ENCODE measurements around the gene RGP1.

The RGP1 gene

DNA sequence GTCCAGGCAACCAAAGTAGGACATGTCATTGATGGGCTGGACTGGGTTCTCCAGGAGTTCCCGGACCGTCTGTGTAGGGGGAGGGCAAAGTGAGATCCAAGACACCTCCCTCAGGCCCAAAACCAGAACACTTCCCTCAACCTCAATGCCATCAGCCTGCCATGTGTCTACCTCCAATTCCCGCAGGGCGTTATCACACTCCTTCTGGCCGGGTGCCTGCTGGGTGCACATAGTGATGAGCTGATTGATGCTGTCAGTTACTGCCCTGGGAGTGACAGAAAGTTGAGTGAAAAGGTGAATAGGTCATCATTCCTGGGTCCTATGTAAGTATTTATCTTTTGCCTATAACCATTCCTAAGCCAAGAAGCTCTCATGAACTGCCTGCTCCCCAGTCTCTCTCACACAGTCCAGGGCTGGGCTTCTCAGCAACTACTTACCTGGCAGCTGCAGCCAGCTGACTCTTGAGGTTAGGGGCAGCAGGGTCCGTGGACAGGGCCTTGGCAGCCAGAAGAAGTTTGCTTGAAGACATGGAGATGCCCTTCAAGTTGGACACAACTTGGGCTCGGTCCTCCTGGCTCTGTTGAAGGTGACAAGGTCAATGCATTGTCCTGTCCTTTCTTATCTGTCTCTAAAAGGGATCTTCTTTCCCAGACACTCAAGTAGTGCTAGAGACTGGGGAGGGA lies 38.1 kb upstream of the RGP1 start:
- Histone ChIP-seq H3F3A (ENCODE audit: low read depth) (no peaks in the 10 kb centered on the region), H3K4me2 (ENCODE audit: low read depth, low read length, poor library complexity, severe bottlenecking) (no peak overlapping the region), H3K9me3 (ENCODE audit: insufficient read depth, low read depth, low read length) (no peaks in the 10 kb centered on the region), H3K27me3 (ENCODE audit: insufficient read depth, low read length, poor library complexity, severe bottlenecking) (no peaks in the 10 kb centered on the region), H4K20me1 (ENCODE audit: insufficient read depth, low read length, poor library complexity, severe bottlenecking) (no peaks in the 10 kb centered on the region), H3K9ac (ENCODE audit: low read depth, low read length, poor library complexity, severe bottlenecking) (no peak overlapping the region), H3K4me1 (ENCODE audit: insufficient read depth, low read length, poor library complexity, severe bottlenecking) (no peaks in the 10 kb centered on the region), H3K36me3 (ENCODE audit: insufficient read depth, low read length) (peaks cover 92% of the 10 kb centered on the region), H2AFZ (ENCODE audit: low read length) (no peak overlapping the region), H3K4me3 (ENCODE audit: low read length, poor library complexity, severe bottlenecking) (no peak overlapping the region), H3K79me2 (ENCODE audit: insufficient read depth, low read length) (no peaks in the 10 kb centered on the region), H3K9me2 (replicated peaks; ENCODE audit: low read depth, low read length) (no peaks in the 10 kb centered on the region)
- no peak for TF ChIP-seq EZH2phosphoT487 (IDR thresholded peaks at IDR 0.05; ENCODE audit: borderline replicate concordance)
- TF ChIP-seq, protein P1, sequence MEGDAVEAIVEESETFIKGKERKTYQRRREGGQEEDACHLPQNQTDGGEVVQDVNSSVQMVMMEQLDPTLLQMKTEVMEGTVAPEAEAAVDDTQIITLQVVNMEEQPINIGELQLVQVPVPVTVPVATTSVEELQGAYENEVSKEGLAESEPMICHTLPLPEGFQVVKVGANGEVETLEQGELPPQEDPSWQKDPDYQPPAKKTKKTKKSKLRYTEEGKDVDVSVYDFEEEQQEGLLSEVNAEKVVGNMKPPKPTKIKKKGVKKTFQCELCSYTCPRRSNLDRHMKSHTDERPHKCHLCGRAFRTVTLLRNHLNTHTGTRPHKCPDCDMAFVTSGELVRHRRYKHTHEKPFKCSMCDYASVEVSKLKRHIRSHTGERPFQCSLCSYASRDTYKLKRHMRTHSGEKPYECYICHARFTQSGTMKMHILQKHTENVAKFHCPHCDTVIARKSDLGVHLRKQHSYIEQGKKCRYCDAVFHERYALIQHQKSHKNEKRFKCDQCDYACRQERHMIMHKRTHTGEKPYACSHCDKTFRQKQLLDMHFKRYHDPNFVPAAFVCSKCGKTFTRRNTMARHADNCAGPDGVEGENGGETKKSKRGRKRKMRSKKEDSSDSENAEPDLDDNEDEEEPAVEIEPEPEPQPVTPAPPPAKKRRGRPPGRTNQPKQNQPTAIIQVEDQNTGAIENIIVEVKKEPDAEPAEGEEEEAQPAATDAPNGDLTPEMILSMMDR (conservative IDR thresholded peaks at IDR 0.05; ENCODE audit: low read length) = no peak

DNA sequence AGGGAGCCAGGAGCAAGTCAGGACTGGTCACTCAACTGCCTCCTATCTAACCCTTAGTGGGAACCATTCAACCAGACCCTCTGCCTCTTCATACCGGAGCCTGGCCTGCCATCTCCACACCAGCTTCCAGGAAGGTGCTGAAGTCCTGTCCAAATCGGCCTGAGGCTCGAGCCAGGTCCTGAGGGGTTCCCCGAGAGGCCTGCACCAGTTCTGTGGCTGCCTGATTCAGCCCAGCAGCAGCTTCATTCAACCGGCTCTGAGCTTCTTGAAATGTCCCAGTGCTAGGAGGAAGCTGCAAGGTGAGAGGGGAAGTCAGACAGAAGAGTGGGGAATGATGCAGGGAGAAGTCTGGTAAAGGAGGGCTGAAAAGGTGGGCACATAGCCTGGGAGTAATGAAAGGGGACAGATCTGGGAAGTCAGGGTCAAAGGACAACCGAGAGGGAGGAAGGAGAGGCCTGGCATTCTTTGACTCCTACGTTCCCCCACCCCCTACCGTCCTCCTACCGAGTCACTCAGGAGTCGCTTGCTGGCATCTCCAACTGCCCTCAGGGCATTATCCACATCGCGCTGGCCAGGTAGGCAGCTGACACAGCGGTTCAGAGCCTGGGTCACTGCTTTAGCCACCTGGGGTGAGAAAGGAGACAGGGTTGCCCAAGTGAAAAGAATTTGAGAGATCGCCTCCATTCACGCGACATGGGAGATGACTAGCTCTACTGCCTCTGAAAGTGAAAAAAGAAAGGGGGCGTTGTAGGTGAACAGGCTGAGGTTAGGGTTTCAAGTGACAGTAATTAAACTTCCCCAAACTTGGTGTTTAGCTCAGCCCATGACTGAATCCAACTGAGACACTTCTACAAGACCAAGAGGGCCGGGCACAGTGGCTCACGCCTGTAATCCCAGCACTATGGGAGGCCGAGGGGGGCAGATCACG lies 37.3 kb upstream of the RGP1 start:
- no peaks in the 10 kb centered on the region for H3F3A ChIP-seq (ENCODE audit: low read depth)
- peaks cover 92% of the 10 kb centered on the region for H3K36me3 ChIP-seq (ENCODE audit: insufficient read depth, low read length)
- TF ChIP-seq, protein P1 (conservative IDR thresholded peaks at IDR 0.05; ENCODE audit: low read length) = no peak
- no peak for TF ChIP-seq EZH2phosphoT487 (IDR thresholded peaks at IDR 0.05; ENCODE audit: borderline replicate concordance)
- H3K9me2 ChIP-seq (replicated peaks; ENCODE audit: low read depth, low read length) = no peaks in the 10 kb centered on the region
- no peak overlapping the region for H2AFZ ChIP-seq (ENCODE audit: low read length)
- no peaks in the 10 kb centered on the region for H3K4me1 ChIP-seq (ENCODE audit: insufficient read depth, low read length, poor library complexity, severe bottlenecking)
- no peaks in the 10 kb centered on the region for H3K9me3 ChIP-seq (ENCODE audit: insufficient read depth, low read depth, low read length)
- H4K20me1 ChIP-seq (ENCODE audit: insufficient read depth, low read length, poor library complexity, severe bottlenecking) = no peaks in the 10 kb centered on the region
- H3K27me3 ChIP-seq (ENCODE audit: insufficient read depth, low read length, poor library complexity, severe bottlenecking) = no peaks in the 10 kb centered on the region
- H3K79me2 ChIP-seq (ENCODE audit: insufficient read depth, low read length) = no peaks in the 10 kb centered on the region
- H3K4me2 ChIP-seq (ENCODE audit: low read depth, low read length, poor library complexity, severe bottlenecking) = no peak overlapping the region
- no peak overlapping the region for H3K9ac ChIP-seq (ENCODE audit: low read depth, low read length, poor library complexity, severe bottlenecking)
- H3K4me3 ChIP-seq (ENCODE audit: low read length, poor library complexity, severe bottlenecking) = no peak overlapping the region

DNA sequence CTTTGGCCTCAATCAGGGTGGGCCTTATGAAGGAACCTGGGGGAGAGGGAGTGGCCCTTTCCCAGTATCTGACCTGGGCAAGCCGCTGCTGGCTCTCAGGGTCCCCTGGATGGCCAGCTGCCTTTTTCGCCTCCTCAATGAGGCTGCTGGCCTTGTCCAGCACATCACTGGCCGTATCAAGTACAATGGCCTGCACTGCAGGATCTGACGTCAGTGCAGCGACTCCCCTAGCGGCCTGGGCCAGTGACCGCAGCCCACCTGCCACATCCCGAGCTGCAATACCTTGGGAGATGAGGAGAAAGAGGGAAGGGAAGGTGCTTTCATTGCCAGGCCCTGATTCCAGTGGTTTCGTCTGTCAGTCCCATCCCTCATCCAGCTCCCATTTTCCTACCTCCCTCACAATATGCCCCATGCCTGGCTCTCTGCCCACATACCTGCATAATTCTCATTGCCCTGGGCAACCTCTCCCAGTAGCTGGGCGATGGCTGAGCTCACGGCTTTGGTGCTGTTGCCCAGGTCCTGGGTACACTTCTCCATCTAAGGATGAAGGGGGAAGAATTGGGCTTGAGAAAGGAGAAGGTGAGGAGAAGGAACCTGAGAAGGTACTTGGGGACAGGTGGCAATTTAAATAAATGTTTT lies 36.2 kb upstream of the RGP1 start:
- Histone ChIP-seq H3K4me1 (ENCODE audit: insufficient read depth, low read length, poor library complexity, severe bottlenecking) (no peaks in the 10 kb centered on the region), H3K36me3 (ENCODE audit: insufficient read depth, low read length) (peaks cover 92% of the 10 kb centered on the region), H2AFZ (ENCODE audit: low read length) (no peak overlapping the region), H3K9me3 (ENCODE audit: insufficient read depth, low read depth, low read length) (no peaks in the 10 kb centered on the region), H3K79me2 (ENCODE audit: insufficient read depth, low read length) (no peaks in the 10 kb centered on the region), H3F3A (ENCODE audit: low read depth) (no peaks in the 10 kb centered on the region), H3K9ac (ENCODE audit: low read depth, low read length, poor library complexity, severe bottlenecking) (no peak overlapping the region), H3K9me2 (replicated peaks; ENCODE audit: low read depth, low read length) (no peaks in the 10 kb centered on the region), H4K20me1 (ENCODE audit: insufficient read depth, low read length, poor library complexity, severe bottlenecking) (no peaks in the 10 kb centered on the region), H3K4me3 (ENCODE audit: low read length, poor library complexity, severe bottlenecking) (no peak overlapping the region), H3K27me3 (ENCODE audit: insufficient read depth, low read length, poor library complexity, severe bottlenecking) (no peaks in the 10 kb centered on the region), H3K4me2 (ENCODE audit: low read depth, low read length, poor library complexity, severe bottlenecking) (no peak overlapping the region)
- TF ChIP-seq EZH2phosphoT487 (IDR thresholded peaks at IDR 0.05; ENCODE audit: borderline replicate concordance) = no peak
- TF ChIP-seq, protein P1 (conservative IDR thresholded peaks at IDR 0.05; ENCODE audit: low read length) = no peak
